GM19452 (cell line): ENCODE results near the gene PCDHGB3.
"Not testable (repeated sequence)": the region's sequence is repeated elsewhere in the genome, so short reads cannot be mapped to it uniquely, and the experiment has no call there.

Source experiments
- ATAC-seq: cut with Tn5 transposase; IDR thresholded peaks from one replicate; pipeline ENCODE4 v1.9.1; 2021; ENCODE audit not compliant: unreplicated experiment

PCDHGB3 gene

DNA sequence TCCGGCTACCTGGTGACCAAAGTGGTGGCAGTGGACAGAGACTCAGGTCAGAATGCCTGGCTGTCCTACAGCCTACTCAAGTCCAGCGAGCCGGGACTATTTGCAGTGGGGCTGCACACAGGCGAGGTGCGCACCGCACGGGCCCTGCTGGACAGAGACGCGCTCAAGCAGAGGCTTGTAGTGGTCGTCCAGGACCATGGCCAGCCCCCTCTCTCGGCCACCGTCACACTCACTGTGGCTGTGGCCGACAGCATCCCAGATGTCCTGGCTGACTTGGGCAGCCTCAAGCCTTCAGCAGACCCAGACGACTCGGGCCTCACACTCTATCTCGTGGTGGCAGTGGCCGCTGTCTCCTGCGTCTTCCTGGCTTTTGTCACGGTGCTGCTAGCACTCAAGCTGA lies 13.1 kb upstream of the PCDHGB3 start:
- ATAC-seq = no peak

DNA sequence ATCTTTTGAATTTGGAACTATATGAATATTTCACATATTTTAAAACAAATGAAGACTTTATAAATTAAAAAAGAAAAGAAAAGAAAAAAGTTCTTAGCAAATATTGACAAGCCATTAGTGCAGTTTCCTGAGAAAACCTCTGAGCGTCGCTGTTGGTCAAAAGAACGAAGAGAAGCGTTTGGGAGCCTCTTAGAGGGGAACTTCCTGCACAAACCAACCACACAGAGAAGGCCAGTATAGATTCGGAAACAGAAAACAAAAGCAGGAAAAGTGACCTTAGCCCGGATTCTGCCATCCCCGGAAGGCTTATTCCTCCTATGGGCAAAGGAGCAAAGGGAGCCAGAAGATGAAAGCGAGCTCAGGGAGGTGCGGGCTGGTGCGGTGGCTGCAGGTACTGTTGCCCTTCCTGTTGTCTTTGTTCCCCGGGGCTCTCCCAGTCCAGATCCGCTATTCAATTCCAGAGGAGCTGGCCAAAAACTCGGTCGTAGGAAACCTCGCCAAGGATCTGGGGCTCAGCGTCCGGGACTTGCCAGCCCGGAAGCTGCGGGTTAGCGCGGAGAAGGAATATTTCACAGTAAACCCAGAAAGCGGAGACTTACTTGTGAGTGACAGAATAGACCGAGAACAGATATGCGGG lies 10.1 kb upstream of the PCDHGB3 start, which contains the start of gene PCDHGB2:
Gene PCDHGB2, plus strand, starts transcription at position 205 of the 637 bp plus-strand sequence. Its CDS starts 142 bp downstream, at position 347.
- peak; percentile 70 for ATAC-seq

GRCh38 chr5:141360685-141361084 lies 9.4 kb upstream of the PCDHGB3 start:
- ATAC-seq = no peak

DNA sequence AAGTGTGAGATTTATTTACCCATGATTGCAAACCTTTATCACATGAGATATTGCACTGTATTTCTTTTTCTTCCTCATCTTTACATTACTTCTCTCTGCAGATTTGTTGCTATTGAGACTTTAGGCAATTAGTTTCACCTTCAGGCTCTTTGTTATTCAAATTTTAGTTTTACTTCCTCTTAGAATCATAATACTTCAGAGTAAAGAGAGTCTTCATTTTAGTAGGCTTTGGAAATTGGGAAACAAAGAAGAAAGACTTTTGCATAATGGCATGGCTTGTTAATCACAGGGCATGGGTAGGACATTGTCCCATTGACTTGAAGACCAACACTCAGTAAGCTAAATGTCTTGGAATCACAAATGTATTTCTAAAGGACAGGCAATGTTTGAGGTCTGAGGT lies 7.3 kb upstream of the PCDHGB3 start:
- ATAC-seq = no peak

GRCh38 chr5:141363952-141364660 lies 5.9 kb upstream of the PCDHGB3 start, which contains the start of gene PCDHGA5:
Gene PCDHGA5, plus strand, starts transcription at chr5:141364162. Its CDS starts 169 bp downstream, at chr5:141364331.
- no peak for ATAC-seq

DNA sequence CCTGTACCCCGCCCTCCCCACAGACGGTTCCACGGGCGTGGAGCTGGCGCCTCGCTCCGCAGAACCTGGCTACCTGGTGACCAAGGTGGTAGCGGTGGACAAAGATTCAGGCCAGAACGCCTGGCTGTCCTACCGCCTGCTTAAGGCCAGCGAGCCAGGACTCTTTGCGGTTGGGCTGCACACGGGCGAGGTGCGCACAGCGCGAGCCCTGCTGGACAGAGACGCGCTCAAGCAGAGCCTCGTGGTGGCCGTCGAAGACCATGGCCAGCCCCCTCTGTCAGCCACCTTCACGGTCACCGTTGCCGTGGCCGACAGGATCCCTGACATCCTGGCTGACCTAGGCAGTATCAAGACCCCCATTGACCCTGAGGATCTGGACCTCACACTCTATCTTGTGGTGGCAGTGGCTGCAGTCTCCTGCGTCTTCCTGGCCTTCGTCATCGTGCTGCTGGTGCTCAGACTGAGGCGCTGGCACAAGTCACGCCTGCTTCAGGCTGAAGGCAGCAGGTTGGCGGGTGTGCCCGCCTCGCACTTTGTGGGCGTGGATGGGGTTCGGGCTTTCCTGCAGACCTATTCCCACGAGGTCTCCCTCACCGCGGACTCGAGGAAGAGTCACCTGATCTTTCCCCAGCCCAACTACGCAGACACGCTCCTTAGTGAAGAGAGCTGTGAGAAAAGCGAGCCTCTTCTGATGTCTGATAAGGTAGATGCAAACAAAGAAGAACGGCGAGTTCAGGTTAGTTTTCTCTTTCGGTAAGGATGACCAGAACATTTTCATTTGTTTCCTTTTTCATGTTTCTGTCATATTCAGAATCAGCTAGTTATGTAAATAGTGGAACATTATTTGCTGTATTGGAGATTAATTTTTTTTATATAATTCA lies 3.8 kb upstream of the PCDHGB3 start:
- no peak for ATAC-seq

DNA sequence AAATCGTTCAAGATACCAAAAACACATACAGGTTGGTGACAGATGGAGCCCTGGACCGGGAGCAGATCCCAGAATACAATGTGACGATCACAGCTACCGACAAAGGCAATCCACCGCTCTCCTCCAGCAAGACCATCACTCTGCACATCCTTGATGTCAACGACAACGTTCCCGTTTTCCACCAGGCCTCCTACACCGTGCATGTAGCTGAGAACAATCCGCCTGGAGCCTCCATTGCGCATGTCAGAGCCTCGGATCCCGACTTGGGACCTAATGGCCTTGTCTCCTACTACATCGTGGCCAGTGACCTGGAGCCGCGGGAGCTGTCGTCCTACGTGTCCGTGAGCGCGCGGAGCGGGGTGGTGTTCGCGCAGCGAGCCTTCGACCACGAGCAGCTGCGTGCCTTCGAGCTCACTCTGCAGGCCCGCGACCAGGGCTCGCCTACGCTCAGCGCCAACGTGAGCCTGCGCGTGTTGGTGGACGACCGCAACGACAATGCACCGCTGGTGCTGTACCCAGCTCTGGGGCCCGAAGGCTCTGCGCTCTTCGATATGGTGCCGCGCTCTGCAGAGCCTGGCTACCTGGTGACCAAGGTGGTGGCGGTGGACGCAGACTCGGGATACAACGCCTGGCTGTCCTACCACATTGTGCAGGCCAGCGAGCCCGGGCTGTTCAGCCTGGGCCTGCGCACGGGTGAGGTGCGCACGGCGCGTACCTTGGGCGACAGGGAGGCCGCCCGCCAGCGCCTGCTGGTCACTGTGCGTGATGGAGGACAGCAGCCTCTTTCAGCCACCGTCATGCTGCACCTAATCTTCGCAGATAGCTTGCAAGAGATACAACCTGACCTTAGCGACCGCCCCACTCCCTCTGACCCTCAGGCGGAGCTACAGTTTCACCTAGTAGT lies 1.8 kb downstream of the PCDHGB3 start:
- ATAC-seq = no peak

DNA sequence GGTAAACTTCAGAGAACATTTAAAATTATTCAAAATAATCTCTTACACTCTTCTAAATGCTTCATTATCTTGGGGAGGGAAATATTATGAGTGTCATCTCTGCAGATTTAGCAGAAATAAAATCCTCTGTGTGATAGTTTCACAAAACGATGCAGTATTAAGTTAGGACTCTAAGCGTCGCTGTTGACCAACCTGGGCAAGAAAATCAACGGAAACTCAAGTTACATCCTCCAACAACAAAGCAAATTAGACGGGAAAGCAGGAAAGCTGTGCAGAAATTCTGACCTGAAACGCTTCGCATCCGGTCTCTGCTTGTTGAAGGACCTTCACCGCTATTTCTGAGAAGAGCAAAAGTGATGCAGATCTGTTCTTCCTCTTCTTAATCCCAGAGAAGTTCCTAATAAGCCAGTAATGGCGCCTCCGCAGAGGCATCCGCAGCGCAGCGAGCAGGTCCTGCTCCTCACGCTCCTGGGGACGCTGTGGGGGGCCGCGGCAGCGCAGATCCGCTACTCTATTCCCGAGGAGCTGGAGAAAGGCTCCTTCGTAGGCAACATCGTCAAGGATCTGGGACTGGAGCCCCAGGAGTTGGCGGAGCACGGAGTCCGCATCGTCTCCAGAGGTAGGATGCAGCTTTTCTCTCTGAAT lies 3.8 kb downstream of the PCDHGB3 start, which contains the start of gene PCDHGA6:
Gene PCDHGA6, plus strand, starts transcription at position 219 of the 645 bp plus-strand sequence. Its CDS starts 193 bp downstream, at position 412.
- no peak for ATAC-seq

DNA sequence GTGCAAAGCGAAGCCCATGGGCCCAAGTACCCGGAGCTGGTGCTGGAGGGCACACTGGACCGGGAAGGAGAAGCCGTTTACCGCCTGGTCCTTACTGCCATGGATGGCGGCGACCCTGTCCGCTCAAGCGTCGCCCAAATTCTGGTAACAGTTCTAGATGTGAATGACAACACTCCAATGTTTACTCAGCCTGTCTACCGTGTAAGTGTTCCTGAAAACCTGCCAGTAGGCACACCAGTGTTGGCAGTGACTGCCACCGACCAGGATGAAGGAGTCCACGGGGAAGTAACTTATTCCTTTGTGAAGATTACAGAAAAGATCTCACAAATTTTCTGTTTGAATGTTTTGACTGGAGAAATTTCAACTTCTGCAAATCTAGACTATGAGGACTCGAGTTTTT lies 4.6 kb downstream of the PCDHGB3 start:
- no peak for ATAC-seq

- not testable (repeated sequence) for ATAC-seq
Observed at GRCh38 chr5:141375444-141376155, 5.6 kb downstream of the PCDHGB3 start.

DNA sequence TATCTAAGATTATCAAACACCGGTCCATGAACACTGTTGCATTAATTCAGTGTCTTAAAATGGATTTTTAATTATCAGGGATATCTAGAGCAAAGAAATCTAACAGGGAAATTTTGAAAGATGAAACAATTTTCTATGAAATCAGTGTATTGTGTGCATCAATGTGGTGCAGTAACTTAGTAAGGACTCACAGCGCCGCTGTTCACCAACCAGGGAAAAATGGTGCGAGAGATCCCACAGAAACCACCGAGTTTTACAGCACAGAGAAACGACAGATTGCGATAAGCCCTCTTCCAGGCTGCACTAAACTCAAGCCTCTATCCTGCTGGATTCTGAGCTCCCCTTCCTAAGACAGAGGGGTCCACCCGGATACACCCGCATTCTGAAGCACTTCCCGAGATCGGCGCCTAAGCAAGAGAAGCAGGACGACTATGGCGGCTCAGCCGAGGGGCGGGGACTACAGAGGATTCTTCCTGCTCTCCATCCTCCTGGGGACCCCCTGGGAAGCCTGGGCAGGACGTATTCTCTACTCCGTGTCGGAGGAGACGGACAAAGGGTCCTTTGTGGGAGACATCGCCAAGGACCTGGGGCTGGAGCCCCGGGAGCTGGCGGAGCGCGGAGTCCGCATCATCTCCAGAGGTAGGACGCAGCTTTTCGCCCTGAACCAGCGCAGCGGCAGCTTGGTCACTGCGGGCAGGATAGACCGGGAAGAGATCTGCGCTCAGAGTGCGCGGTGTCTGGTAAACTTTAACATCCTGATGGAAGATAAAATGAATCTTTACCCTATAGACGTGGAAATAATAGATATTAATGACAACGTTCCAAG lies 12.6 kb downstream of the PCDHGB3 start, which contains the start of gene PCDHGA7:
Gene PCDHGA7, plus strand, starts transcription at position 274 of the 826 bp plus-strand sequence. Its CDS starts 158 bp downstream, at position 432.
- no peak for ATAC-seq

GRCh38 chr5:141383345-141383744 lies 13.3 kb downstream of the PCDHGB3 start:
- no peak for ATAC-seq

DNA sequence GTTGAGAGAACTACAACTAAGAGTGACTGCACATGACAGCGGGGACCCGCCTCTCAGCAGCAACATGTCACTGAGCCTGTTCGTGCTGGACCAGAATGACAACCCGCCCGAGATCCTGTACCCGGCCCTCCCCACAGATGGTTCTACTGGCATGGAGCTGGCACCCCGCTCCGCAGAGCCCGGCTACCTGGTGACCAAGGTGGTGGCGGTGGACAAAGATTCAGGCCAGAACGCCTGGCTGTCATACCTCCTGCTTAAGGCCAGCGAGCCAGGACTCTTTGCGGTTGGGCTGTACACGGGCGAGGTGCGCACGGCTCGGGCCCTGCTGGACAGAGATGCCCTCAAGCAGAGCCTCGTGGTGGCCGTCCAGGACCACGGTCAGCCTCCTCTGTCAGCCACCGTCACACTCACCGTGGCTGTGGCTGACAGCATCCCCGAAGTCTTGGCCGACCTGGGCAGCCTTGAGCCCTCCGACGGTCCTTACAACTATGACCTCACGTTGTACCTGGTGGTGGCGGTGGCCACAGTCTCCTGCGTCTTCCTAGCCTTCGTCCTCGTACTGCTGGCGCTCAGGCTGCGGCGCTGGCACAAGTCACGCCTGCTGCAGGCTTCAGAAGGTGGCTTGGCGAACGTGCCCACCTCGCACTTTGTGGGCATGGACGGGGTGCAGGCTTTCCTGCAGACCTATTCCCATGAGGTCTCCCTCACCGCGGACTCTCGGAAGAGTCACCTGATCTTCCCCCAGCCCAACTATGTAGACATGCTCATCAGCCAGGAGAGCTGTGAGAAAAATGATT lies 14.6 kb downstream of the PCDHGB3 start:
- ATAC-seq = no peak

DNA sequence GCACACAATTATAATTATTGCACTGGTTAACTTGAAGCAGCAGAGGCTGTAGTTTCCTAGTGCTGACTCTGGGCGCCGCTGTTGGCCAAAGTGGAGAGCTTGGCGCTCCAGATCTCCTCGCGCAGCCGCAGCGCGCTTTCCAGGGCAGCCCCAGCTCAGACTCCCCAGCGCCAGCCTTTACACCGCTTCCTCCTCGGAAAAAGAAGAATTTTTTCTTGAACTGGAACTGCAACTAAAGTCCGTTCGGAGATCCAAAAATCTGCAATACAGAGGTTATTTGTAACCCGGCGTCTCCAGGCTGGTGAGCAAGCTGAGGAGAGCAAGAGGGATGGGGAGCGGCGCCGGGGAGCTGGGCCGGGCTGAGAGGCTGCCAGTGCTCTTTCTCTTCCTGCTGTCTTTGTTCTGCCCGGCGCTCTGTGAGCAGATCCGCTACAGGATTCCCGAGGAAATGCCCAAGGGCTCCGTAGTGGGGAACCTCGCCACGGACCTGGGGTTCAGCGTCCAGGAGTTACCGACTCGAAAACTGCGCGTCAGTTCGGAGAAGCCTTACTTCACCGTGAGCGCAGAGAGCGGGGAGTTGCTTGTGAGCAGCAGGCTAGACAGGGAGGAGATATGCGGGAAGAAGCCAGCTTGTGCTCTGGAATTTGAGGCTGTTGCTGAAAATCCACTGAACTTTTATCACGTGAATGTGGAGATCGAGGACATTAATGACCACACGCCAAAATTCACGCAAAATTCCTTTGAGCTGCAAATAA lies 17.7 kb downstream of the PCDHGB3 start, which contains the start of gene PCDHGB4:
Gene PCDHGB4, plus strand, starts transcription at position 142 of the 755 bp plus-strand sequence. Its CDS starts 187 bp downstream, at position 329.
- ATAC-seq = not testable (repeated sequence)

- ATAC-seq = no peak
Observed at GRCh38 chr5:141388661-141389060, 18.6 kb downstream of the PCDHGB3 start.
